NB4 (cell line): Measurements from ENCODE around the gene IFT122.

Experiments used
- CTCF ChIP-seq: IDR thresholded peaks from one replicate; pipeline ENCODE4 v1.5.1; 2012; ENCODE audit warnings: low read depth, low read length
- POLR2A ChIP-seq: IDR thresholded peaks from 2 replicates; pipeline ENCODE4 v1.6.1; 2011; ENCODE audit warnings: mild to moderate bottlenecking; ENCODE audit not compliant: insufficient read length; ENCODE audit errors: extremely low read depth

GRCh38 chr3:129500334-129500658 is 60.3 kb downstream of the IFT122 start:
- TF ChIP-seq CTCF (no peak), POLR2A (no peak)
